GM19463 (cell line): ENCODE data around the gene PAX7.
"Not testable (repeated sequence)": the region's sequence is repeated elsewhere in the genome, so short reads cannot be mapped to it uniquely, and the experiment has no call there.

Source experiments
- ATAC-seq: cut with Tn5 transposase; IDR thresholded peaks from one replicate; pipeline ENCODE4 v1.9.1; 2021; ENCODE audit warnings: mild to moderate bottlenecking, moderate library complexity; ENCODE audit not compliant: unreplicated experiment

Gene PAX7

GRCh38 chr1:18748435-18748834 lies 117.8 kb downstream of the PAX7 start:
- ATAC-seq = no peak

- no peak for ATAC-seq
These were observed 118.9 kb downstream of the PAX7 start for GRCh38 chr1:18749569-18749968.

- ATAC-seq = no peak
These were observed 120.0 kb downstream of the PAX7 start for GRCh38 chr1:18750600-18750999.

- ATAC-seq = no peak
These were observed 120.8 kb downstream of the PAX7 start for GRCh38 chr1:18751425-18751824.

- ATAC-seq = no peak
These were observed 121.8 kb downstream of the PAX7 start for GRCh38 chr1:18752409-18752808.

GRCh38 chr1:18760156-18760555 lies 129.5 kb downstream of the PAX7 start:
- no peak for ATAC-seq

- ATAC-seq = no peak
These were observed 131.5 kb downstream of the PAX7 start for GRCh38 chr1:18761948-18762840.

GRCh38 chr1:18764362-18764761 lies 133.7 kb downstream of the PAX7 start:
- ATAC-seq = no peak

GRCh38 chr1:18765725-18766124 lies 135.1 kb downstream of the PAX7 start:
- ATAC-seq = no peak

- ATAC-seq = no peak
These were observed 135.7 kb downstream of the PAX7 start for GRCh38 chr1:18766328-18766727.

GRCh38 chr1:18767576-18767975 lies 136.9 kb downstream of the PAX7 start:
- not testable (repeated sequence) for ATAC-seq

- no peak for ATAC-seq
These were observed 137.4 kb downstream of the PAX7 start for GRCh38 chr1:18768086-18768485.

GRCh38 chr1:18769140-18769539 lies 138.5 kb downstream of the PAX7 start:
- no peak for ATAC-seq

GRCh38 chr1:18770799-18771198 lies 140.2 kb downstream of the PAX7 start:
- no peak for ATAC-seq

GRCh38 chr1:18773753-18774152 lies 143.1 kb downstream of the PAX7 start:
- no peak for ATAC-seq

GRCh38 chr1:18775341-18775740 lies 144.7 kb downstream of the PAX7 start:
- no peak for ATAC-seq

- ATAC-seq = no peak
These were observed 146.1 kb downstream of the PAX7 start for GRCh38 chr1:18776777-18777176.

GRCh38 chr1:18778437-18778836 lies 147.8 kb downstream of the PAX7 start:
- no peak for ATAC-seq

GRCh38 chr1:18781031-18781430 lies 150.4 kb downstream of the PAX7 start:
- no peak for ATAC-seq

- ATAC-seq = no peak
These were observed 153.2 kb downstream of the PAX7 start for GRCh38 chr1:18783705-18784481.

- no peak for ATAC-seq
These were observed 153.8 kb downstream of the PAX7 start for GRCh38 chr1:18784482-18784831.

- ATAC-seq = no peak
These were observed 155.5 kb downstream of the PAX7 start for GRCh38 chr1:18786149-18786548.
